Measurements from ENCODE around the gene NELFA. TPM values are rescaled to one million over a fixed set of nuclear protein-coding genes. Genes with fewer than 3 reads are reported as not detected.

The NELFA gene
- total and polyA plus RNA-seq, 4 donors = 7.1 to 11.8 (median 9.3) TPM

DNA sequence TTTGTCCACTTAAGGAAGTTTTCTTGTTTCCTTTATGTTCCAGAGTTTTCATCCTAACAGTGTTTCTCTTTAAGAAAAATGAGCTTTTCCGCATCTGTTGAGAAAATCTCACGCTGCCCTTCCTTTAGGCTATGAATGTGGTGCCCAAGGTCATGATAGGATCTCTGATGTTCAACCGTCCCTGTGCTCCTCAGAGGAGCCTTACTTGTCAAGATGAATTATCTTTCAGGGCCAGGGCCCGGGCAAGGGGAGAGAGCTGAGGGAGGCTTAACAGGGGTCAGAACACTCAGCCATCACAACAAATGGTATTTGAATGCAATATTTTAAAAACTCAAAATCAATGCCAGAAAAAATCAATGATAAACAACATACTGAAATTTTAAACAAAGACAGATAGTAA lies 6.2 kb upstream of the NELFA start:
- H3K27me3 ChIP-seq (ENCODE audit: control insufficient read depth in 4 of 4, insufficient read depth in 4 of 4, low read length in 3 of 4) = no peaks in the 10 kb centered on the region
- whole genome bisulfite sequencing = 93% methylated on average over 4 of the region's 4 CpGs
- H3K4me1 ChIP-seq (ENCODE audit: control insufficient read depth in 4 of 4, insufficient read depth in 4 of 4, low read length in 3 of 4) = peaks cover 0 to 4% (median 1%) of the 10 kb centered on the region in 4 donors
- no peak overlapping the region for H3K4me3 ChIP-seq (ENCODE audit: low read depth in 1 of 3, low read length in 3 of 3)
- TF ChIP-seq TAF1 (conservative IDR thresholded peaks at IDR 0.05) (no peak), JUND (IDR thresholded peaks at IDR 0.05) (no peak), HNF4G (IDR thresholded peaks at IDR 0.05) (no peak), RXRA (IDR thresholded peaks at IDR 0.05) (no peak), YY1 (IDR thresholded peaks at IDR 0.05) (no peak), FOXA2 (IDR thresholded peaks at IDR 0.05) (no peak), EGR1 (IDR thresholded peaks at IDR 0.05; ENCODE audit: low read depth in 2 of 2) (no peak), FOXA1 (IDR thresholded peaks at IDR 0.05) (no peak), SP1 (IDR thresholded peaks at IDR 0.05) (no peak), RAD21 (IDR thresholded peaks at IDR 0.05) (no peak), GABPA (IDR thresholded peaks at IDR 0.05 in 1 of 2, conservative IDR thresholded peaks at IDR 0.05 in 1 of 2) (no peak), NR2F2 (IDR thresholded peaks at IDR 0.05) (no peak), HNF4A (conservative IDR thresholded peaks at IDR 0.05) (no peak)
- TF ChIP-seq, protein P1, sequence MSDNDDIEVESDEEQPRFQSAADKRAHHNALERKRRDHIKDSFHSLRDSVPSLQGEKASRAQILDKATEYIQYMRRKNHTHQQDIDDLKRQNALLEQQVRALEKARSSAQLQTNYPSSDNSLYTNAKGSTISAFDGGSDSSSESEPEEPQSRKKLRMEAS (IDR thresholded peaks at IDR 0.05) = no peak
- TF ChIP-seq, protein P2, sequence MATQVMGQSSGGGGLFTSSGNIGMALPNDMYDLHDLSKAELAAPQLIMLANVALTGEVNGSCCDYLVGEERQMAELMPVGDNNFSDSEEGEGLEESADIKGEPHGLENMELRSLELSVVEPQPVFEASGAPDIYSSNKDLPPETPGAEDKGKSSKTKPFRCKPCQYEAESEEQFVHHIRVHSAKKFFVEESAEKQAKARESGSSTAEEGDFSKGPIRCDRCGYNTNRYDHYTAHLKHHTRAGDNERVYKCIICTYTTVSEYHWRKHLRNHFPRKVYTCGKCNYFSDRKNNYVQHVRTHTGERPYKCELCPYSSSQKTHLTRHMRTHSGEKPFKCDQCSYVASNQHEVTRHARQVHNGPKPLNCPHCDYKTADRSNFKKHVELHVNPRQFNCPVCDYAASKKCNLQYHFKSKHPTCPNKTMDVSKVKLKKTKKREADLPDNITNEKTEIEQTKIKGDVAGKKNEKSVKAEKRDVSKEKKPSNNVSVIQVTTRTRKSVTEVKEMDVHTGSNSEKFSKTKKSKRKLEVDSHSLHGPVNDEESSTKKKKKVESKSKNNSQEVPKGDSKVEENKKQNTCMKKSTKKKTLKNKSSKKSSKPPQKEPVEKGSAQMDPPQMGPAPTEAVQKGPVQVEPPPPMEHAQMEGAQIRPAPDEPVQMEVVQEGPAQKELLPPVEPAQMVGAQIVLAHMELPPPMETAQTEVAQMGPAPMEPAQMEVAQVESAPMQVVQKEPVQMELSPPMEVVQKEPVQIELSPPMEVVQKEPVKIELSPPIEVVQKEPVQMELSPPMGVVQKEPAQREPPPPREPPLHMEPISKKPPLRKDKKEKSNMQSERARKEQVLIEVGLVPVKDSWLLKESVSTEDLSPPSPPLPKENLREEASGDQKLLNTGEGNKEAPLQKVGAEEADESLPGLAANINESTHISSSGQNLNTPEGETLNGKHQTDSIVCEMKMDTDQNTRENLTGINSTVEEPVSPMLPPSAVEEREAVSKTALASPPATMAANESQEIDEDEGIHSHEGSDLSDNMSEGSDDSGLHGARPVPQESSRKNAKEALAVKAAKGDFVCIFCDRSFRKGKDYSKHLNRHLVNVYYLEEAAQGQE (IDR thresholded peaks at IDR 0.05) = no peak
- TF ChIP-seq, protein P3, sequence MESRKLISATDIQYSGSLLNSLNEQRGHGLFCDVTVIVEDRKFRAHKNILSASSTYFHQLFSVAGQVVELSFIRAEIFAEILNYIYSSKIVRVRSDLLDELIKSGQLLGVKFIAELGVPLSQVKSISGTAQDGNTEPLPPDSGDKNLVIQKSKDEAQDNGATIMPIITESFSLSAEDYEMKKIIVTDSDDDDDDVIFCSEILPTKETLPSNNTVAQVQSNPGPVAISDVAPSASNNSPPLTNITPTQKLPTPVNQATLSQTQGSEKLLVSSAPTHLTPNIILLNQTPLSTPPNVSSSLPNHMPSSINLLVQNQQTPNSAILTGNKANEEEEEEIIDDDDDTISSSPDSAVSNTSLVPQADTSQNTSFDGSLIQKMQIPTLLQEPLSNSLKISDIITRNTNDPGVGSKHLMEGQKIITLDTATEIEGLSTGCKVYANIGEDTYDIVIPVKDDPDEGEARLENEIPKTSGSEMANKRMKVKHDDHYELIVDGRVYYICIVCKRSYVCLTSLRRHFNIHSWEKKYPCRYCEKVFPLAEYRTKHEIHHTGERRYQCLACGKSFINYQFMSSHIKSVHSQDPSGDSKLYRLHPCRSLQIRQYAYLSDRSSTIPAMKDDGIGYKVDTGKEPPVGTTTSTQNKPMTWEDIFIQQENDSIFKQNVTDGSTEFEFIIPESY (IDR thresholded peaks at IDR 0.05) = no peak
- TF ChIP-seq, protein P4, sequence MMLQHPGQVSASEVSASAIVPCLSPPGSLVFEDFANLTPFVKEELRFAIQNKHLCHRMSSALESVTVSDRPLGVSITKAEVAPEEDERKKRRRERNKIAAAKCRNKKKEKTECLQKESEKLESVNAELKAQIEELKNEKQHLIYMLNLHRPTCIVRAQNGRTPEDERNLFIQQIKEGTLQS (IDR thresholded peaks at IDR 0.05) = no peak
- TF ChIP-seq, protein P5, sequence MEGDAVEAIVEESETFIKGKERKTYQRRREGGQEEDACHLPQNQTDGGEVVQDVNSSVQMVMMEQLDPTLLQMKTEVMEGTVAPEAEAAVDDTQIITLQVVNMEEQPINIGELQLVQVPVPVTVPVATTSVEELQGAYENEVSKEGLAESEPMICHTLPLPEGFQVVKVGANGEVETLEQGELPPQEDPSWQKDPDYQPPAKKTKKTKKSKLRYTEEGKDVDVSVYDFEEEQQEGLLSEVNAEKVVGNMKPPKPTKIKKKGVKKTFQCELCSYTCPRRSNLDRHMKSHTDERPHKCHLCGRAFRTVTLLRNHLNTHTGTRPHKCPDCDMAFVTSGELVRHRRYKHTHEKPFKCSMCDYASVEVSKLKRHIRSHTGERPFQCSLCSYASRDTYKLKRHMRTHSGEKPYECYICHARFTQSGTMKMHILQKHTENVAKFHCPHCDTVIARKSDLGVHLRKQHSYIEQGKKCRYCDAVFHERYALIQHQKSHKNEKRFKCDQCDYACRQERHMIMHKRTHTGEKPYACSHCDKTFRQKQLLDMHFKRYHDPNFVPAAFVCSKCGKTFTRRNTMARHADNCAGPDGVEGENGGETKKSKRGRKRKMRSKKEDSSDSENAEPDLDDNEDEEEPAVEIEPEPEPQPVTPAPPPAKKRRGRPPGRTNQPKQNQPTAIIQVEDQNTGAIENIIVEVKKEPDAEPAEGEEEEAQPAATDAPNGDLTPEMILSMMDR (IDR thresholded peaks at IDR 0.05; ENCODE audit: low read depth, low read length, missing input control) = no peak
- no peak overlapping the region for H3K27ac ChIP-seq (ENCODE audit: low read depth in 1 of 2, low read length in 2 of 2)
- no peak for DNase-seq (ENCODE audit: low spot score)
- H3K36me3 ChIP-seq (ENCODE audit: control insufficient read depth in 4 of 4, insufficient read depth in 3 of 4, low read depth in 1 of 4, low read length in 3 of 4) = no peaks in the 10 kb centered on the region
- no peaks in the 10 kb centered on the region for H3K9me3 ChIP-seq (ENCODE audit: control insufficient read depth in 4 of 4, low read length in 3 of 4)
- H3K9ac ChIP-seq (ENCODE audit: low read depth in 1 of 2, low read length in 2 of 2) = no peak overlapping the region
